ENCODE results near the gene OR6V1.

OR6V1 gene

DNA sequence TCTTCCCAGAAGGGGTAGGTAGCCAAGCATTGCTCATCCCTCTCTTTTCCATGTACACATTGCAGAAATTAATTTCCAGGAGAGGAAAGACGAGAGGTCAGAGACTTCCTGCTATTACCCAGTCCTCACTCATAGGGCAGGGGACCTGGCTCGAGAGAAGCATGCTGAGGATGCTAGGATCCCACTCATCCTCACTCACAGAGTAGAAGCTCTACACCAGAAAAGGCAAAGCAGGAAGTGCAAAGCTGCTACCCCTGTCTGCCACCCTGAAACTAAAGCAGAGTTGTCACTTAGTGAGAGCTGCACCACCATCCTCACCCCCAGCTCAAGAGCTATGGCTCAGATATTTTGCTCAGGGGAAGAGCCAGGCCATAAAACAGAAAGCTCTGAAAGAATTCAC, 35.1 kb upstream of the OR6V1 start:
- ATAC-seq = no peak
- TF ChIP-seq ZC3H10 (CRISPR knock-in tag; IDR thresholded peaks at IDR 0.05) = no peak
- no peak for TF ChIP-seq ZNF8 (CRISPR knock-in tag; IDR thresholded peaks at IDR 0.05)
- TF ChIP-seq ISL1 (CRISPR knock-in tag; IDR thresholded peaks at IDR 0.05) = no peak
- no peak for TF ChIP-seq ARNTL (CRISPR knock-in tag; IDR thresholded peaks at IDR 0.05; ENCODE audit: borderline replicate concordance, low read depth)
- TF ChIP-seq TSHZ2 (CRISPR knock-in tag; IDR thresholded peaks at IDR 0.05) = no peak
- TF ChIP-seq ESRRG (CRISPR knock-in tag; IDR thresholded peaks at IDR 0.05) = no peak

DNA sequence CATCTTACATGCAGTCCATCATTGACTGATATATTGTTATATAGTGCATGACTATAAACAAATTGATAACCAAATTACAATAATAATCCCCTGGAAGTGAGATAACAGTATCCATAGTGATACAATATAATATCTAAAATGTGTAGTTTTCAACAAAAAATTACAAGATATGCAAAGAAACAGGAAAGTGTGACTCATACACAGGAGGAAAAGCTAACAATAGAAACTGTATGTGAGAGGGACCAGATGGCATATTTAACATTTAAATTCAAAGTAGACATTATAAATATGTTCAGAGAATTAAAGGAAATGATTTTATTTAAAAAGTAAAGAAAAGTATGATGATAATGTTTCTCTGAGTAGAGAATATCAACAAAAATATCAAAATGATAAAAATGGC, 33.2 kb upstream of the OR6V1 start:
- TF ChIP-seq ARNTL (CRISPR knock-in tag; IDR thresholded peaks at IDR 0.05; ENCODE audit: borderline replicate concordance, low read depth) = no peak
- no peak for TF ChIP-seq GLIS3 (CRISPR knock-in tag; IDR thresholded peaks at IDR 0.05)
- no peak for TF ChIP-seq TOX (CRISPR knock-in tag; IDR thresholded peaks at IDR 0.05; ENCODE audit: borderline replicate concordance)
- TF ChIP-seq CSDC2 (CRISPR knock-in tag; IDR thresholded peaks at IDR 0.05) = no peak
- no peak for TF ChIP-seq POU6F1 (CRISPR knock-in tag; IDR thresholded peaks at IDR 0.05; ENCODE audit: borderline replicate concordance, low read depth)
- TF ChIP-seq, protein P1, sequence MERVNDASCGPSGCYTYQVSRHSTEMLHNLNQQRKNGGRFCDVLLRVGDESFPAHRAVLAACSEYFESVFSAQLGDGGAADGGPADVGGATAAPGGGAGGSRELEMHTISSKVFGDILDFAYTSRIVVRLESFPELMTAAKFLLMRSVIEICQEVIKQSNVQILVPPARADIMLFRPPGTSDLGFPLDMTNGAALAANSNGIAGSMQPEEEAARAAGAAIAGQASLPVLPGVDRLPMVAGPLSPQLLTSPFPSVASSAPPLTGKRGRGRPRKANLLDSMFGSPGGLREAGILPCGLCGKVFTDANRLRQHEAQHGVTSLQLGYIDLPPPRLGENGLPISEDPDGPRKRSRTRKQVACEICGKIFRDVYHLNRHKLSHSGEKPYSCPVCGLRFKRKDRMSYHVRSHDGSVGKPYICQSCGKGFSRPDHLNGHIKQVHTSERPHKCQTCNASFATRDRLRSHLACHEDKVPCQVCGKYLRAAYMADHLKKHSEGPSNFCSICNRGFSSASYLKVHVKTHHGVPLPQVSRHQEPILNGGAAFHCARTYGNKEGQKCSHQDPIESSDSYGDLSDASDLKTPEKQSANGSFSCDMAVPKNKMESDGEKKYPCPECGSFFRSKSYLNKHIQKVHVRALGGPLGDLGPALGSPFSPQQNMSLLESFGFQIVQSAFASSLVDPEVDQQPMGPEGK (CRISPR knock-in tag; IDR thresholded peaks at IDR 0.05; ENCODE audit: borderline replicate concordance) = no peak
- TF ChIP-seq PPARA (CRISPR knock-in tag; IDR thresholded peaks at IDR 0.05; ENCODE audit: borderline replicate concordance) = no peak
- TF ChIP-seq ZFP30 (CRISPR knock-in tag; IDR thresholded peaks at IDR 0.05) = no peak
- no peak for TF ChIP-seq ISL1 (CRISPR knock-in tag; IDR thresholded peaks at IDR 0.05)
- TF ChIP-seq RARB (CRISPR knock-in tag; IDR thresholded peaks at IDR 0.05) = no peak
- no peak for TF ChIP-seq CREB5 (CRISPR knock-in tag; IDR thresholded peaks at IDR 0.05; ENCODE audit: low read depth)
- TF ChIP-seq, protein P2, sequence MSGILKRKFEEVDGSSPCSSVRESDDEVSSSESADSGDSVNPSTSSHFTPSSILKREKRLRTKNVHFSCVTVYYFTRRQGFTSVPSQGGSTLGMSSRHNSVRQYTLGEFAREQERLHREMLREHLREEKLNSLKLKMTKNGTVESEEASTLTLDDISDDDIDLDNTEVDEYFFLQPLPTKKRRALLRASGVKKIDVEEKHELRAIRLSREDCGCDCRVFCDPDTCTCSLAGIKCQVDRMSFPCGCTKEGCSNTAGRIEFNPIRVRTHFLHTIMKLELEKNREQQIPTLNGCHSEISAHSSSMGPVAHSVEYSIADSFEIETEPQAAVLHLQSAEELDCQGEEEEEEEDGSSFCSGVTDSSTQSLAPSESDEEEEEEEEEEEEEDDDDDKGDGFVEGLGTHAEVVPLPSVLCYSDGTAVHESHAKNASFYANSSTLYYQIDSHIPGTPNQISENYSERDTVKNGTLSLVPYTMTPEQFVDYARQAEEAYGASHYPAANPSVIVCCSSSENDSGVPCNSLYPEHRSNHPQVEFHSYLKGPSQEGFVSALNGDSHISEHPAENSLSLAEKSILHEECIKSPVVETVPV (CRISPR knock-in tag; IDR thresholded peaks at IDR 0.05) = no peak
- TF ChIP-seq ZNF565 (CRISPR knock-in tag; conservative IDR thresholded peaks at IDR 0.05; ENCODE audit: low read depth) = no peak
- TF ChIP-seq SNAI2 (CRISPR knock-in tag; IDR thresholded peaks at IDR 0.05) = no peak
- TF ChIP-seq OSR1 (CRISPR knock-in tag; IDR thresholded peaks at IDR 0.05) = no peak
- no peak for TF ChIP-seq ESRRG (CRISPR knock-in tag; IDR thresholded peaks at IDR 0.05)
- no peak for TF ChIP-seq TSHZ2 (CRISPR knock-in tag; IDR thresholded peaks at IDR 0.05)
- TF ChIP-seq BACH2 (CRISPR knock-in tag; IDR thresholded peaks at IDR 0.05; ENCODE audit: borderline replicate concordance) = no peak
- ATAC-seq = no peak
